ENCODE measurements around the gene NEURL2.
"Not testable (repeated sequence)": the region's sequence is repeated elsewhere in the genome, so short reads cannot be mapped to it uniquely, and the experiment has no call there.

The NEURL2 gene

DNA sequence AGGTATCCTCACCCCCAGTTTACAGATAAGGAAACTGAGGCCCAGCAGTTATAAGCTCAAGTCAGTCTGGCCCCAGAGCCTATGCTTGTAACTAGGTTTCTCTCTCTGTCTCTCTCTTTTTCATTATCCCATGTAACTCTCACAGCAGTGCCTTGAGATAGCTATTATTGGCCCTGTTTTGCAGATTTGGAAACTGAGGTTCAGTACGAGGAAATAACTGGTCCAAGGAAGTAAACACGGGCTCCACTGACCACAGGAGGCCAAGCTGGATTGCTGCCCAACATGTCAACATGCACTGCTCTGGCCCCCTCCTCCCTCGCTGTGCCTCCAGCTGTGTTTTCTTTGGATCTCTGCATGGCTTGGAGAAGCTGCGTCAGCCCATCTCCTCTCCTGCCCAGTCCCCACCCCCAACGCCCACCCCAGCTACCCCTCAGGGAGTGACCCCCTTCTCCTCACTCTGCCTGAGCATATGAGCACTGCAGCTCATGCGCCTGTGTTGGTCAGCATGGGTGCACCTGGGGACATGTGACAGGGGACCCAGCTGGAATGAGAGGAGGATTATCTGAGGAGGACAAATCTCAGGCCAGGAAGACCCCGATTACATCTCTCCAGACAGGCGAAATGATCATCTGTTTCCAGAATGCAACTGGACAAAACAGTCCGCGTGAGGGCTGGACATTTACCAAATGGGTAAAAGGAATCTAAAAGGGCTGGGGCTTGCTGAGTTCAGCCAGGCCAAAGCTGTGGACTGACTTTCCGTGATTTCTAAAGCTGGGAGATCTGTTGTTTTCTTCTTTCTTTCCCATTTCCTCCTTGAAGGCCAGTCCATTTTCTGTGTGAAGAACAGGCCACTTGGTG, 28.8 kb upstream of the NEURL2 start:
- no peak for DNase-seq

DNA sequence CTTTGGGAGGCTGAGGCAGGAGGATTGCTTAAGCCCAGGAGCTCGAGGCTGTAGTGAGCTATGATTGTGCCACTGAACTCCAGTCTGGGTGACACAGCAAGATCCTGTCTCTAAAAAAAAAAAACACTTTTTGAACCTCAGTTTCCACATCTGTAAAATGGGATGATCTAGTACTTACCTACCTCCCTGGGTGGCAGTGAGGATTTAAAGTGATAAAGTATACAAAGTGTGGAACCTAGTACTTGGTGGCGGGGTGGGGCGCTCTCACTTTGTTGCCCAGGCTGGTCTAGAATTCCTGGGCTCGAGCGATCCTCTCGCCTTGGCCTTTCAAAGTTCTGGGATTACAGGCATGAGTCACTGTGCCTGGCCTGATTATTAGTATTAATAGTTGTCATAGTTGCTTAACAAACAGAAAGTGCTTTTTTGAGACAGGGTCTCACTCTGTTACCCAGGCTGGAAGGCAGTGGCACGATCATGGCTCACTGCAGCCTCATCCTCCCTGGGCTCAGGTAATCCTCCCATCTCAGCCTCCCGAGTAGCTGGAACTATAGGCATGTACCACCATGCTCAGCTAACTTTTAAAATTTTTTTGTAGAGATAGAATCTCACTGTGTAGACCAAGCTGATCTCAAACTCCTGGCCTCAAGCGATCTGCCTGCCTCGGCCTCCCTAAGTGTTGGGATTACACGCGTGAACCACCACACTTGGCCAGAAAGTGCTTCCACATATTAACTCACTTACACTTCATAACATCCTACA, 27.9 kb upstream of the NEURL2 start:
- DNase-seq, result no peak

DNA sequence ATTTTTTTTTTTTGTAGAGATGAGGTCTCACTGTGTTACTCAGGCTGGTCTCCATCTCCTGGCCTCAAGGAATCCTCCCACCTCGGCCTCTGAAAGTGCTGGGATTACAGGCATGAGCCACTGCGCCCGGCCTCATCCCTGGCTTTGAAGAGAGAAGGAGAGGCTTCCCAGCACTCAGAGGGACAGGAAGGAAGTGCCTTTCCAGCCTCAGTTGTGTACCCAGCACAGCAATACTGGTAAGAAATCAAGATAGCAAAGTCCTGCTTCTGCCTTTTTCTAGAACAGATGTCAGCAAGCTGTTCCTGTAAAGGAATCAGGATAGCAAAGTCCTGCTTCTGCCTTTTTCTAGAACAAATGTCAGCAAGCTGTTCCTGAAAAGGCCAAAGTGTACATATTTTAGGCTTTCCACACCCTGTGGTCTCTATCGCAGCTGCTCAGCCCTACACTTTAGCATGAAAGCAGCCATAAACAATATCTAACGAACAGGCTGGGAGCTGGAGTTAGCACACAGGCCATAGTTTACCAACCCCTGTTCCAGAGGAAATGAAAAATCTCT, 27.3 kb upstream of the NEURL2 start:
- DNase-seq, result no peak

DNA sequence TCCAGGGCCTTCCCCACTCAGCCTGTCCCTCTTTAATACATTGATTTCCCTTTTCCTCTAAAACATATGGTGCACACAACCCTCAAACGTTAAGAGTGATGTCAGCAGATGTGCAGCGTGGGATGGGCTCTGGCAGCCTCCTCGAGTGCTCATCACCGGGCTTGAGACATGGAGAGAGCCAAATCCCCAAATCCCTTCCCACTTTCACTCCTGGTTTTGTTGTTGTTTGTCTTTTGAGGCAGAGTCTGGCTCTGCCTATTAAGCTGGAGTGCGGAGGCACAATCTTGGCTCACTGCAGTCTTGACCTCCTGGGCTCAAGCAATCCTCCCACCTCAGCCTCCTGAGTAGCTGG, 26.8 kb upstream of the NEURL2 start:
- no peak for DNase-seq

DNA sequence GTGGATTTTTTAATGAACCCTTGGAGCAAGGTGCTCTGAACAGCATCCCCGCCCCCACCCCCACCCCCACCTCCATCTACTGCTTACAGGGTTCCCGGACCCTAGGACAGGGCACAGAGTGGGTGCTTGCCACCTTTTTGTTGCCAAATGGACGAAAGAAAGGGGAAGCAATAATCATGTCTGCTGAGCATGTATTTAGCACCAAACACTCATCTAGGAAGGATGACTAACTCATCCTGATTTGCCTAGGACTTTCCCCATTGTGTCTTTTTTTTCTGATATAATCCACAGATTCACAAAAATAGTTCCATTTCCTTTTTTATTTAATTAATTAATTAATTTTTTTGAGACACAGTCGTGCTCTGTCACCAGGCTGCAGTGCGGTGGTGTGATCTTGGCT, 22.1 kb upstream of the NEURL2 start:
- no peak for DNase-seq

DNA sequence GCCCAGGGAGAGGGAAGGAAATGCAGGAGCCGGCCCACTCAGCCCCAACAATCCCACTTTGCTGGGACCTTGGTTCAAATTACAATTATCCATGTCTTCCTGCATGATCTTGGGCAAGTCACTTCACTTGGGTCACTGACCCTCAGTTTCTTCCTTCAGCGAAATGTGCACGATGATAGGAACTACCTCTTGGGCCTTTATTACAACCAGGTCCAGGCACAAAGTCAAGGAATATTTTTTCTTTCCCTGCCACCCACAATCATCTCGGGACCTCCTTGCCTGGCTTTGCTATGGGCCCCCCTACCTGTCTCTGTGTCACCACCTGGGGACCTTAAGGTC, 21.3 kb upstream of the NEURL2 start:
- DNase-seq, result no peak

DNA sequence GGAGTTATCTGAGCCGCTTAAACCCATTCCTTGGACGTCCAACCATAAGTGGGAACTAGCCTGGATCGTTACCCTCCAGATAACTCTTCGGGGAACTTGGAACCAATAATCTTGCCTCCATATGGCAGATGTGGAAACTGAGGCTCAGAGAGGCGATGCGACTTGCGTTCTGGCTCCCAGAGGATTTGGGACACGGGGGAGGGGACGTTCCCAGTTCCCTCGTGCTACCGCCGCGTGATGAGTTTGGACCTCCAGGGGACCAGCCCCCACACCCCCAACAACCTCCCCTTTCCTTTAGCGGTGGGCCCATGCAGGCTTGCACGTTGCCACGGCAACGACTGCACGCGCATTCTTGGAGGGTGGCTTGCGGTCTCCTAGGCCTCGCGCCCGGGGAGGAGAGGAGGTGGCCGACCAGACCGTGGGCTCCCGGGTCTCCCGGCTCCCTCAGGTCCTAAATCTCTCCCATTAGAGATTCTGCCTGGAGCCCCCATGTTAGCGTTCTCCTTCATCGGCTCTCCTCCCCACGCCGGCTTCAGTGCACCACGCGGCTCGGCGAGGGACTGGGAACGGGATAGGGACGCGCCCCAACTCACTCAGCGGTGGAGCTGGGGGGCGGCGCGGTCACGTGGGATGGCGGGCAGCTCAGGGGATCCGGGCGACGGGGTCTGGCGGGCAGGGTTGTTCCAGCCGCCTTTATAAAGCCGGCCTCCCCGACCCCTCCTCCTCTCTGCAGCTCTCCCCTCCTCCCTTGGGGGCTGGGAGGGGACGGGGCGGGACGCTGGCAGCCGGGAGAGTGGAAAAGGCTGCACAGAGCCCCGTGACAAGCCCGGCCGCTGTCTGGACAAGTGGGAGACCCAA, 20.7 kb upstream of the NEURL2 start, which contains the start of gene PLTP:
Gene PLTP, minus strand, starts transcription at position 670 of the 858 bp plus-strand sequence. CDS start 703 bp downstream, outside the sequence.
- DNase-seq, result no peak

DNA sequence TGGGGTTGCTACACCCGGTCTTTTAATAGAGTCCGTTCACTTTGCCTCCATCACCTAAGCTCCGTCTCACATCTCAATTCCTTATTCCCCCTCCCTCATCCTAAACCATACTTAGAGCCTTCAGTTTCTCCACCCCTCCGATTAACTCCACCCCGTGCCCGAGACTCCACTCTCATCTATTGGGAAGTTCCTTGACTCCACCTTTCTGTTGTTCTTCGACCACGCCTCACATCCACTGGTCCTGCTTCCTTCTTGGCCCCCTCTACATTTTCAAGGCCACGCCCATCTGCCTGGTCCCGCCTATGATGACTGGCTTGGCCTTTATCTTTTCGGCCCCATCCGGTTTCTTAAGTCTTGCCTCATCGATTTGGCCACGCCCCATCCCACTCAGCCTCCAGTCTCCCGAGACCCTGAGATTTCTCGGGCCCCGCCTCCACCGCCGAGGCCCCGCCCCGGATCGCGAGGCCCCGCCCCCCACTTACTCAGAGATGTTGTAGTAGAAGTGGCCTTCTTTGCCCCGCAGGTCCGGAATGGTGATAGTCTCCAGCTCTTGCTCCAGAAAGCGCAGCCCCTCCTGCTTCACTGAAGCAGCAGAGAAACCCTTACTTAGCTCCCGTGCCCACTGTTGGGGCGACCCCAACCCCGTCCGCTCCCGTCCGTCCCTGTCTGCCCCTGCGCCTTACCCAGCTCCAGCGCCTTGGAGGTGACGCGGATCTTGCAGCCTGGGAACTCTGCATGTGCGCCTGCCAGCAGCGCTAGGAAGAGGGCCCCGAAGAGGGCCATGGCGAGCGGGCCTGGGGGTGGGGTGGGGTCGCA, 19.9 kb upstream of the NEURL2 start:
- DNase-seq, result no peak

DNA sequence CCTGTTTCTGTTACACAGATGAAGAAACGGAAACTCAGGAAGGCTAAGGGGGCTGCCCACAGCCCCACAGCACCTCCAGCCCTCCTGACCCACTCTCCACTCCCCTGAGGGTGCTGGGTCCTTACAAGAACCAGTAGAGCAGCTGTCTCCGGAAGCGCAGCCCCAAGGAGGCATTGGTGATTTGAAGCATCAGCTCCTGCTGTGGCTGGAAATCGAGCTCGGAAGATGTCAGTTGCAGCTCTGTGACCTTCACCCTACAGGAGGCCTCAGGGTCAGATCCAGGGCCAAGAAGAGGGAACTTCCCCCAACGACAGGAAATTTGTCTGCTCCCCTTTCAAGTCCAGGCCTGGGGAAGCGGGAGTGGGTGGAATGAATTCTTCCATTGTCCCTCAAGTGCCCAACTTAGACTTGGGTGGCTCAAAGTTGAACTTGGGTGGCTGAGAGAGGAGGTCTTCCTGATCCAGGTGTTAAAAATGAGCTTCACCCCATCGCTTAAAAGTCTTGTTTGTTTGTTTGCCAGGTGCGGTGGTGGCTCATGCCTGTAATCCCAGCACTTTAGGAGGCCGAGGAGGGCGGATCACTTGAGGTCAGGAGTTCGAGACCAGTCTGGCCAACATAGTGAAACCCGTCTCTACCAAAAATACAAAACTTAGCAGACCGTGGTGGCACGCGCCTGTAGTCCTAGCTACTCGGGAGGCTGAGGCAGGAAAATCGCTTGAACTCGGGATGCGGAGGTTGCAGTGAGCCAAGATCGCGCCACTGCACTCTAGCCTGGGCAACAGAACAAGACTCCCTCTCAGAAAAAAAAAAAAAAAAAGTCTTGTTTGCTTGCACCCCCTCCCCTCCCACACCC, 19.0 kb upstream of the NEURL2 start:
- no peak for DNase-seq

DNA sequence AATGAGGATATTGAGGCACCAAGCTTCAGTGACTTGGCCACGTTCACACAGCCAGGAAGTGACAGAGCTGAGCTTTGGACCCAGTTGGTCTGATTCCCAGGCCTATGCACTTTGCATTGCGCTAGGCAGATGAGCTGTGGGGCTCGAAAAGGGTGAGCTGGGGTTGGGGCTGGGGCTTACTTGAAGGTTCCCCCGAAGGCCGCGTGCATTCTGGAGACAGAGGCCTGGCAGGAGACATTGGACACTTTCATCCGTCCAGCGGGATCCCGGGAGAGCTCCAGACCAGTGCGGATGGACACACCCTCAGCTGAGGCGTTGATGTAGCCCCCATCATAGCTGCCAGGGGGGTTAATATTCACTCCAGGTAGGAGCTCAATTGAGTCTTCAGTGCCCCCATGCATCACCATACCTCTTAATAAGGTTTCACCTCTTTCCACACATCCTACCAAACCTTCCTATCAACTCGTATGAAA, 18.4 kb upstream of the NEURL2 start:
- no peak for DNase-seq

DNA sequence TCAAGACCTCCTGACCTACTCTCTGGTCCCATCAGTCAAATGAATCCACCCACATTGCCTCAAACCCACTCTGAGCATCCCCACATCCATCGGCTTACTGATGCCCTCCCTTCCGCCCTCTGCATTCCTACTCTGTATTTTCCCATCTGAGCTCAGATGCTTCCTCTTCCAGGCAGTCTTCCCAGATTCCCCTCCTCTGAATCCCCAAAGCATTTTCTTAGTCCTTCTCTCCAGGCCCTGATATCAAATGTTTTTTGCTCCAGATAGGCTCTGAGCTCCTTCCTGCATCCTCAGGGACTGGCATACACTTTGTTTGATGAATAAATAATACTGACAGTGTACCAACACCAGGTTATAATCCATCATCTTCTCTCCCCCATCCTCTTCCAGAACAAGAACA, 17.1 kb upstream of the NEURL2 start:
- DNase-seq, result no peak

DNA sequence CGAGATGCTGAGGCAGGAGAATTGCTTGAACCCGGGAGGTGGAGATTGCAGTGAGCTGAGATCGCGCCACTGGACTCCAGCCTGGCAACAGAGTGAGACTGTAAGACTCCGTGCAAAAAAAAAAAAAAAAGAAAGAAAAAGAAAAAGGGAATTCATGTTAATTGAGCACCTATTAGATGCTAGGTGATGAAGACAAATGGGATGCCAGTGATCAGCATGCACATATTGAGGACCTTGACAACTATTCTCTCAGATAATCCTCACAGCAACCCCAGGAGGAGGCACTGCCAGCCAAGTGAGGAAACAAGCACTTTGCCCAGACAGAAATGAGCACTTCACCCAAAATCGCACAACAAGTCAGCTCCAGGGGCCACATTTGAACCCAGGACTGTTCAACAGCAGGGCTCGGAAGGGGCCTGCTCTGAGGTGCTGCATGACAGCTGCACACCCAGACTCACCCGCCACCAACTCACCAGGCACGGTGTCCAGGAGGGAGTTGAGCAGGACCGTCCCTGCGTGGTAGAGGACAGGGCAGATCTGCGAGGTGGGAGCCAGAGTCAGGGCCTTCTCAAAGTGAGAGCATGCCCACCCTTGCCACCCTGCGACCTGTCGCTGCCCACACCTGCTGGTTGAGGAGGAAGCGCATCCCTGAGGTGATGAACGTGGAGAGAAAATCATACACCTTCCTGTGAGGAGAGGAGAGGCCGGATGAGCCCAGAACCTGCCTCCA, 16.4 kb upstream of the NEURL2 start:
- DNase-seq, result no peak

DNA sequence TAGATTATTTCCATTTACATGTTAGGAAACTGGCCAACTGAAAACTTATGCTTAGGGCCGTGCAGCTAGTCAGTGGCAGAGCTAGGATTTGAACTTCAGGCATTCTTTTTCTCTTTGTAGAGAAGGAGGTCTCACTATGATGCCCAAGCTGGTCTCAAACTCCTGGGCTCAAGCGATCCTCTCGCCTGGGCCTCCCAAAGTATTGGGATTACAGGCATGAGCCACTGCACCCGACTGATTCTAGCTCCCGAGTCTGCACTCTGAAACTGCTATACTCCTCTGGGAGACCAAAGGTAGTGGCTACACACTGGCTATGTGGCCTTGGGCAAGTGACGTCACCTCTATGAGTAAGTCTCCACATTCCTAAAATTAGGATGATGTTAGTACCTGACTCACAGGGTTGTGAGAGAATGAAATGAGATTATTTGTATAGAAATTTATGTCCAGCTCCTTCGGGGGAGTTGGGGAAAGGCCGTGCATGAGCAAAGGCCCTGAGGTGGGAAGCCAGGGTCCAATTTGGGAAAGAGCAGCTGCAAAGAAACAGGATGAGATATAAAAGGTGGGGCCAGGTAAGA, 14.6 kb upstream of the NEURL2 start:
- no peak for DNase-seq

DNA sequence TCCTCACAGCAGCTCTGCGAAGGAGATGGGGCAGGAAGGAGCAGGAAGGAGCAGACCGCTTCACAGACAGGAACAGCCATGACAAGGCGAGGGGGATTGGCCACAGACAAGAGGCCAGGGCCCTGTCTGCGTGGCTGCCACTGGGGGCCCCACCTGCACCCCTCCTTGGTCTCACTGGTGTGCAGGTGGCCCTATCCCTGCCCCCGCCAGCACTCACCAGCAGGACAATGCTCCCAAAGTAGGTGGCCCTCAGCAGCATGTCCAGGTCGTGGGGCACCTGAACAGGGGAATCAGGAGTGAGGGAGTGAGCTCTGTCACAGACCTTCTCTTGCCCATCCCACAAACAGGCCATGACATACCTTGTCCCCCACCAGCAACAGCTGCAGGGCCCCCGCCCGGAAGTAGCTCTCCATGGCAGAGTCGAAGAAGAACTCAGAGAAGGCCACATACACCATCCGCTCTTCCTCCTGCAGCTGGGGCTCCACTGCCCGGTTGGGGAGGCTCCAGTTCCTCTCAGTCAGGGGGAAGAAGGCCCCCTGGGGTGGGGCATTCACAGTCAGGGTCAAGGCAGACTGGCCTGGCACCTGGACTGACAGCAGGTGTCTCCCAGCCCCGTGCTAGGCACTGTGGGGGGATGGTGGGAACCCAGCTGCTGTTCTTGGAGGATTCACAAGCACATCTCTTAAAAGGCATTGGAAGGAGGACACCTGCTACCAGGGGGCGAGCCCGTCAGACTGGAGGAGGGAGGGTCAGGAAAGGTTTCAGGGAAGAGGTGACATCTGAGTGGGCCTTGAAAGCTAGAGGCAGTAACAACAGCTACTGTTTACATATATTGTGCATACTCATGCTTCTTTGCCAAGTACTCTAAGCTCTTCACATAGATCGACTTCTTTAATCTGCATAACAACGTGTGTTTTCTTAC, 13.8 kb upstream of the NEURL2 start:
- no peak for DNase-seq

DNA sequence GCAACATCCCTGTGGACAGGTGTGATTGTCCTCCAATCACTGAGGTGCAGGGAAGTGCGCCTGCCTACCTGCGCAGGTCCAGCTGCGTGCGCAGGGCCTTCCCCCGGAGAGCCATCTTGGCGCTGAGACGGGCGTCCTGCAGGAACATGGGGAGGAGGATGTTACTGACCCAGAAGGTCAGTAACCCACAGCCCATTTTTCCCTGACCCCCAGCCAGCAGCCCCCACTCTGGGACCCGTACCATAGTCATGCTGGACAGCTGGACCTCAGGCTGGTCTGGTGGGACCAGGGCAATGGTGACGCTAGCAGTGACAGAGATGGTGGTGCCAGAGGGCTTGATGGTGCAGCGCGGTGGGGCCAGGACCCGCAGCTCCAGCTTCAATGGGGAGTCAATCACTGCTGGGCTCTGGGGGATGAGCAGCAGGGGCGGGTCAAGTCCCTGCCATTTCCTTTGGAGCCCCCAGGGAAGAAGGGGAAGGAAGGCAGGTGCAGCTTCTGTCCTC, 11.2 kb upstream of the NEURL2 start:
- no peak for DNase-seq

DNA sequence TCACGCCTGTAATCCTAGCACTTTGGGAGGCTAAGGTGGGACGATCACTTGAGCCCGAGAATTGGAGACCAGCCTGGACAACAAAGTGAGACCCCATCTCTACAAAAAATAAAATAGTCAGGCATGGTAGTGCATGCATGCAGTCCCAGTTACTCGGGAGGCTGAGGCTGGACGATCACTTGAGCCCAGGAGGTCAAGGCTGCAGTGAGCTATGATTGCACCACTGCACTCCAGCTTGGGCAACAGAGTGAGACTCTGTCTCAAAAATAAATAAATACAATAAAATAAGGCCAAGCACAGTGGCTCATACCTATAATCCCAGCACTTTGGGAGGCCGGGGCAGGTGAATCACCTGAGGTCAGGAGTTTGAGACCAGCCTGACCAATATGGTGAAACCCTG, 10.3 kb upstream of the NEURL2 start:
- not testable (repeated sequence) for DNase-seq

DNA sequence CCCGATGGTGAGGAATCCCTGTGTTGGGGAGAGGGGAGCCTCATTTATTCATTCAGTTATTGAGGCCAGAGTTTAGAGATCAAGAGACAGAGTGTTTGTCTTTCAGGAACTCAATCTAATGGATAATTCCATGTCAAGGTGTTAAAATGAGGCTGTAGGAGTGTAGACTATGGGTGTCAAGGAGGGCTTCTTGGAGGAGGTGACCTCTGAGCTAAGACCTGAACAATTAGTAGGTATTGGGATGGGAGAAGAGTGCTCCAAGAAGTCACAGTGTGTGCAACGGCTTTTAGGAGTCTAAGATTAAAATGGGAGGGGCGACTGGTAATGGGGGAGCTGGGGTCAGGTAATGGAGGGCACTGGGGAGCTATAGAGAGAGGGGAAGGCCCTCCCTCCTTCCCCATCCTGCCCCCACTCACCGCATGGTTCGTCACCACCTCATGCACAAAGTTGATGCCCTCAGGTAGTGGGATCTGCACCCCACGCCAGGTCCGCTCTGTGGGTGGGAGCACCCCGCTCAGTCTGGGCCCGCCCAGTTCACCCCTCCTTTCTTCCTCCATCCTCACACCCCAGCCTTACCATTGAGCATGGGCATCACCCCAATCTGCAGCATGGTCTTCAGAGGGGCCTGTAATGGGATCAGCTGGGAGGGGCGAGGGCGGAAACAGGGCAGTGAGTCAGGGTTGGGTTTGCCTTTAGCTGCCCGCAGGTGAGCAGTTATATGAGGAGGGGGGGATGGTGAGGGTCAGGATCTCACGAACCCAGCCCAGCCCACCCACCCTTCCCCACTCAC, 8.2 kb upstream of the NEURL2 start:
- DNase-seq, result no peak

DNA sequence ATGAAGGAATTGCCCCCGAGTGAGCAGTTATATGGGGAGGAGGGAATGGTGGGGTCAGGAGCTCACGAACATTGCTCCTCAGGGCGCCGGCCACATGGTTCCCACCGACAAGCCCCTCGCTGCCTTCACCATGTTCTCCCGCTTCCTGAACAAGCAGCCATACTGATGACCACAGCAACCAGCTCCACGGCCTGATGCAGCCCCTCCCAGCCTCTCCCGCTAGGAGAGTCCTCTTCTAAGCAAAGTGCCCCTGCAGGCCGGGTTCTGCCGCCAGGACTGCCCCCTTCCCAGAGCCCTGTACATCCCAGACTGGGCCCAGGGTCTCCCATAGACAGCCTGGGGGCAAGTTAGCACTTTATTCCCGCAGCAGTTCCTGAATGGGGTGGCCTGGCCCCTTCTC, 7.3 kb upstream of the NEURL2 start:
- no peak for DNase-seq
